LNCAP (cell line): ENCODE data around the gene FUT9.

Experiments
- TF ChIP-seq, protein P1 (sequence below): fragments of 450-650 bp; IDR thresholded peaks from 2 replicates; pipeline ENCODE4 v1.5.1; 2017; ENCODE audit warnings: mild to moderate bottlenecking

The FUT9 gene

DNA sequence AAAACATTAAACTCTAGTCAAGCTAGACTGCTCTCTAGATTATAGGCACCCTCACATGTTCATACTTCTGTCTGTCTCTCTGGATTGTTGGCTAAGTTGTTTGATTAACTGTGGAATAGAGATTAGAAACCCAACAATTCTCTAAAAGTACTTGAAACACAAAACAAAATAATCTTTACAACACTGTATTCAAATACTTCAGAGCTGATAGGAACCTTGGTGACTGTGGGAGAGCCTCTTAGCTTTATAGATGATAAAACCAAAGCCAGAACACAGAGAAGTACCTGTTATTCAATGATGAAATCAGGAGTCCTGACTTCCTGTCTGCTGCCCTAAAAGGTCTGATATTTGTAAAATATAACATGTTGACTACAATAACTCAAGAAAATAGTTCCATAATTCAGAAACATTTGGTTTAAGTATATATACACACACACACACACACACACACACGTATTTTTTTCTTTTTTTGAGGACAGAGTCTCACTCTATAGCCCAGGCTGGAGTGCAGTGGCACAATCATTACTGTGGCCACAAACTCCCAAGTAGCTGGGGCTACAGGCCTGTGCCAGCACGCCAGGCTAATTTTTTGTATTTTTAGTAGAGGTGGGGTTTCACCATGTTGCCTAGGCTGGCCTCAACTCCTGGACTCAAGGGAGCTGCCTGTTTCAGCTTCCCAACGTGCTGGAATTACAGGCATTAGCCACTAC is 222.0 kb downstream of the FUT9 start:
- TF ChIP-seq, protein P1, sequence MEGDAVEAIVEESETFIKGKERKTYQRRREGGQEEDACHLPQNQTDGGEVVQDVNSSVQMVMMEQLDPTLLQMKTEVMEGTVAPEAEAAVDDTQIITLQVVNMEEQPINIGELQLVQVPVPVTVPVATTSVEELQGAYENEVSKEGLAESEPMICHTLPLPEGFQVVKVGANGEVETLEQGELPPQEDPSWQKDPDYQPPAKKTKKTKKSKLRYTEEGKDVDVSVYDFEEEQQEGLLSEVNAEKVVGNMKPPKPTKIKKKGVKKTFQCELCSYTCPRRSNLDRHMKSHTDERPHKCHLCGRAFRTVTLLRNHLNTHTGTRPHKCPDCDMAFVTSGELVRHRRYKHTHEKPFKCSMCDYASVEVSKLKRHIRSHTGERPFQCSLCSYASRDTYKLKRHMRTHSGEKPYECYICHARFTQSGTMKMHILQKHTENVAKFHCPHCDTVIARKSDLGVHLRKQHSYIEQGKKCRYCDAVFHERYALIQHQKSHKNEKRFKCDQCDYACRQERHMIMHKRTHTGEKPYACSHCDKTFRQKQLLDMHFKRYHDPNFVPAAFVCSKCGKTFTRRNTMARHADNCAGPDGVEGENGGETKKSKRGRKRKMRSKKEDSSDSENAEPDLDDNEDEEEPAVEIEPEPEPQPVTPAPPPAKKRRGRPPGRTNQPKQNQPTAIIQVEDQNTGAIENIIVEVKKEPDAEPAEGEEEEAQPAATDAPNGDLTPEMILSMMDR = no peak

DNA sequence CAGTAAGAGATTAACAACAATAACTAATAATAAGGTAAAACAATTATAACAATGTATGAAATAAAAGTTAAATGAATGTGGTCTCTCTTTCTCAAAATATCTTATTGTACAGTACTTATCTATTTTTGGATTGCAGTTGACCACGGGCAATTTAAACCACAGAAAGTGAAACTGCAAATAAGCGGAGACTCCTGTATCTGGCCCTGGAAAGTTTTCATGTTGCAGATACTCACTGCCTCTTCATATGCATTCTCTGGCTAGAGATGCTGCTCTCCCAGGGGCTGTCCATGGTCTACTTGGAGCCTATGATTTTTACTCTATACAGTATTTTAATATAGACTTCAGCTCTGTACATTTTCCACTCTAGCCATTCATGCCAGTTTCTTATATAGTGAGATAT is 230.8 kb downstream of the FUT9 start:
- TF ChIP-seq, protein P1 = no peak

DNA sequence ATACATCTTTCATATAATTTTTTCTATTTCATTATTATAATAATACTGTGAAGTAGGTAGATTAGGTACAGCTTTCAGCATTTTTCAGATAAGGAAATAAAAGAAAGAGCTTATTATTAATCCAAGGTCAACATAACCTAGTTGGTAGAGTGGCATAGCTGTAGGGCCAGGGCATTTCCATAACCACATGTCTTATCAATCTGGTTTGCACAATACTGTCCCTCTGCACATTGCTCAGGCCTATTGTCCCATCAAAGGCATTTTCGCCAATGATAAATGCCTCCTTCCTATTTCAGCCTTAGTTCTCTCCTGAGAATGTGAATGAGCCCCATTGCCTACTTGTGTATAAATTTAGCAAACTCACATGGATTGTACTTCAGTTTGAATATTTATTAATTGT is 234.0 kb downstream of the FUT9 start:
- TF ChIP-seq, protein P1 = no peak

- TF ChIP-seq, protein P1 = no peak
These were observed 242.0 kb downstream of the FUT9 start for GRCh38 chr6:96257751-96258150.
